Superior temporal gyrus (tissue), 1 donor: Measurements from ENCODE around the gene TCF12.
"Not testable (repeated sequence)": the region's sequence is repeated elsewhere in the genome, so short reads cannot be mapped to it uniquely, and the experiment has no call there.

Experiments
- DNase-seq: peaks from one replicate; pipeline ENCODE4 v3.0.0-alpha.2; 2016; ENCODE audit errors: extremely low spot score

The TCF12 gene

DNA sequence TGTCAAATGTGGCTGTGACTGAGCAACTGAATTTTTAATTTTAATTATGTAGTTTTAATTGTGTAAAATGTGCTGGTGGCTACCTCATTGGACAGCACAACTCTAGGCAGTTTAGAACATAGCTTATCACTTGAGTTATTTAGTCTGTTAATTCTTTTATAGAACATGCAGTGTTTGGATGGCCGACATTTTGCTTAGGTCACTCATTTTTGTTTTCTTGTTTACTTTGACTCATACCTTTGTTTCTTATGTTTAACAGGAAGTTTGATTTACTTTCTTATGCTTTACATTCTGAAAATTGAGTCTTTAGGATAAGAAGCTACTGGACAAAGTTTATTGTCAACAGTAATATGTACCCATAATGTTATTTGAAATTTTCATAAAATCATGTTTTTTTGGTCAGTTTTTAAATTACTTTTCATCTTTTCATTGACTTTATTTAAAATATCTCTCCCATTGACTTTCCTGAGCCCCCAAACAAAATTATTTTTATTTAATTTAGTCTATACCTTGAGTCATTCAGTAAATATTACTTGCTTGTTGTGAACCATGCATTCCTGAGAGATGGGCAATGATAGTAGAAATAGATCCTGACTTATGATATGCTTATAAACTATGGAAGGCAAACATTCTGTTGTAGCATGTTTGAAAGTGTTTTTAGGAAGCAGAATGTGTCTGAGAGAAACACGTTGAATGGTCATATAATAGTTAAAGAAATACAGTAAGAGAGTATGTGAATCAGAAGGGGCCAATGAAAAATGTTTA is 60.6 kb downstream of the TCF12 start:
- no peak for DNase-seq

DNA sequence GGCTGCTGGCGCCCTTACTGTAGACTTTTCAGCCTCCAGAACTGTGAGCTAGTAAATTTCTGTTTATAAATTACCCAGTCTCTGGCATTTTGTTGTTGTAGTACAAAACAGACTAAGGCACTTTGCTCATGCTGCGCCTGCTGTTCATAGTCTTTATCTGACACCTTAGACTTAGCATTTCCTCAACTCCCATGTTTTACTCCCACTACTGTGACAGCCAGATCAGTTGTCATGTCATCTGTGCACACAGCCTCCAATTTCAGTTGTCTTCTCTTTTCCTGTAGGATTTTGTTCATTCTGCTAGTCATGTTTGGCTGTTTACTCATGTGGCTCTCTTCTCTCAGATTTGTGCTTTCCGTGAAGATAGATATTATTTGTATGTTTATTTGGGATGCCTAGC is 62.0 kb downstream of the TCF12 start:
- no peak for DNase-seq

DNA sequence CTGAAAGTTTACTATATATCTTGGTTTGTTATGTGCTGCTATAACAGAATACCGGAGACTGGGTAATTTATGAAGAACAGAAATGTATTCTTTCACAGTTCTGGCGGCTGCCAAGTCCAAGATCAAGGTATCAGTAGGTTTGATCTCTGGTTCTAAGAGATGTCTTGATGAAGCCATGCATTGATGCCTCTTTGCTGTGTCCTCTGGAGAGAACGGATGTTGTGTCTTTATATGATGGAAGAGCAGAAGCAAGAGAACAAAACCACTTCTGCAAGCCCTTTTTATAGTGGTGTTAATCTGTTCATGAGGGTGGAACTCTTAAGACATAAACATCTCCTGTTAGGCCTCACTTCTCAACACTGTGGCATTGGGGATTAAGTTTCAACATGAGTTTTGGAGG is 62.7 kb downstream of the TCF12 start:
- no peak for DNase-seq

DNA sequence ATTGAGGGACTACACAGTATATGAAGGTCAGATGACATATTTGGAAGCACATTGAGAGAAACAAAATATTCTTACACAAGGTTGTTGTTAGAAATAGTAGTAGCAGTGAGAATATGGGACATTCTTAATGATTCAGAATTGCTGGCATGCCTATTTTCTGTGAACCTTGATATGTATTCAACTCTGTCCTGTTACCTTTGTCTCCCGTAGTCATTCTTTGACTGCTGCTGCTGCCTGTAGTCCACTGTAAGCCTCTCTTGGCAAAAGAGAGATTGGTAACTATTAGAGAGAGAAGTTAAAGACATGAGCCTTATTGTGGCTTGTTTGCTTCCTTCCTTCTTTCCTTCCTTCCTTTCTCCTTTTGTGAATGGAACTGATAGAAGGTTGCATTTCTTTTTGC is 64.5 kb downstream of the TCF12 start:
- no peak for DNase-seq

DNA sequence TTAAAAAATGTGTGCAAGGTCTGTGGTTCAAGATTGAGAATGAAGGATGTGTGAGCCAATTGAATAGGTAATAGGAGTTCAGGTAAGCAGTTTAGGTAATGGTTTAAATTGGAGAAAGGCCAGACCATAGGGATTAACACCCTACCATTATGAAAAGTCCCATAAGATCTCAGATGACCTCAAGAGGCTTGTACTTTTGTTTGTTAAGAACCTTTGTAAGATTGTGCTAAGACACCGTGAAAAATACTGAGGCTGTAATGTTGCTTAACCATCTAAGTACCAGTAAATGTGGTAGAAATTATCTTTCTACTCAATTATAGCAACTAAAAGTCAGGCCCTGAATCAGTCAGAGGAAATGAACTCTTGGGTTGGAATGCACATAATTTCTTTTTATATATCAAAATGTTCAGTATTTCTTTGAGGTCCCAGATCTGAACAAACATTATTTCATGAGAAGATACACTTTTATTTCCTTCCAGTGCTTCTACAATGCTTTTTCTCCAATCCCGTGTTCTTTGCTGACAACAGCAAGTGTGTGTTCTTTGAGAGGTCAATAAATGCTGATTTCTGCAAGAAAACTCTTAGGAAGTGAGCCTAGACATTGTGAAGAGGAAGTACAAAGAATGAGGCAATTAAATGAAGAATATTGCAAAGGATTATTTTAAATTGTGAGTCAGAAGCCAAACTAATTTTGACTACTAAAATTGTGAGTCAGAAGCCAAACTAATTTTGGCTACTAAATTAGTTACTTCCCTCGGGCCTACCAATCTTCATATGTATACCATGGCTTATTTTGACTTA is 66.4 kb downstream of the TCF12 start:
- DNase-seq, result no peak

DNA sequence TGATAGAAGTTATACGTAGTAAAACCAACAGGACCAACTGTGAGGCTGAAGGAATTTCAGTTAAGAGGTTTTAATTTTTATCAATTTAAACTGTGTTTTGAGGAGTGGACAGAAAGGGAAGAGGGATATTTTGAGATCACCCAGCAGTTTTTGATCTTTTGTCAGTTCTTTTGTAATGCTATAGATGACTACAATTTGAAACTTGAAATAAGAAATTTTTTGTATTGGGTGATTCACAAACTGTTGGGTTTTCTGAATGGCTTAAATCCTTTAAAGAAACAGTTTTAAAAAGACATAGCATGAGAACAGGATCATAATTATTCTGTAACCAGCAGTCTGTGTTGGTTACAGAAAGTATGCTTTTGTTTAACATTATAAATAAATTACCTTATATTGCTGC is 67.4 kb downstream of the TCF12 start:
- DNase-seq, result no peak

DNA sequence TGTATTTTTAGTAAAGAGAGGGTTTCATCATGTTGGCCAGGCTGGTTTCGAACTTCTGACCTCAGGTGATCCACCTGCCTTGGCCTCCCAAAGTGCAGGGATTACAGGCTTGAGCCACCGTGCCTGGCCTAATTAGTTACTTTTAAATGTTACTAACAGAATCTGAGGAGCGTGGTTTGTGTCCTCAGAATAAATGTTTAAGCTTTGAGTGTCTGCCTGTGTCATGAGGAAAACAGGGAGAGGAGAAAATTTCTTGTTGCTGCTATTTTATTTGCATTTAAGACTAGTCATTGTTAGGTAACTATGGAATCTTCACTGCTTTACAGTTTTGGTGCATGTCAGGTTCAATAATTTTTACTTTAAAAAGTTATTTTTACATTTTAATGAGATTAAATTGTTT is 68.8 kb downstream of the TCF12 start:
- DNase-seq, result no peak

DNA sequence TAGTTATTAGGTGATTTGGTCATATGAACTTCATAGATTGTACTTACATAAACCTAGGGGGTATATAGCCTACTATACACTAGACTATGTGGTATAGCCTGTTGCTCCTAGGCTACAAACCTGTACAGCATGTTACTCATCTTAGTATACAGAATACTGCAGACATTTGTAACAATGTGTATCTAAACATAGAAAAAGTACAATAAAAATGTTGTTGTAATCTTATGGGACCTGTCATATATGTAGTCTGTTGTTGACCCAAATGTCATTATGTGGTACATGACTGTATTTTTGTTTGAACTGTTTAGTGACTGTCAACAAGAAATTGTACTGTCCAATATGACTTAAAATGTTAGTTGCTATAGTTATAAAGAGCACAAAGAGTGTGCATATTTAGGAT is 69.8 kb downstream of the TCF12 start:
- DNase-seq, result no peak

DNA sequence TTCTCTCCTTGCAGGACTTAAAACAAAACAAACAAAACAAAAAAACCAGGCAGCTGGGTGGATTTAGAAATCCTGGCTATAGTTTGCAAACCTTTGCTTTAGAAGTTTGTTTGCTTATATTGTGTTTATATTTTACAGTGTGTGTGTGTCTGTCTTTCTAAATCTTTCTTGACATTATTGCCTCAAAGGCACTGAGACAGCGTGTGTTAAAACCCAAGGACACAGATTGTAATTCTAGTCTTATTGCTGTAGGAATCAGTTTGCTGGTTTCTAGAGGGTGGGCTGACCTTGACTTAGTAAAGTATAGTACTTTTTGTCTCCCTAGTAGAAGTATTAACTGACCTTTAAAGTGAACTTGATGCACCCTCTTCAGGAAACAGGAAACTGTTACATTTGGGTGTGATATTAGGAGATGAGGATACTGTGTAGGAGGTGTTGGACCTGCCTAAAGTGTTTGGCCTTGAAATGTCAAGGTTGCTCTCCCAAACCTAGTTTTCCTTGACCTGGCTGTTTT is 71.0 kb downstream of the TCF12 start:
- DNase-seq, result peak; percentile 46

DNA sequence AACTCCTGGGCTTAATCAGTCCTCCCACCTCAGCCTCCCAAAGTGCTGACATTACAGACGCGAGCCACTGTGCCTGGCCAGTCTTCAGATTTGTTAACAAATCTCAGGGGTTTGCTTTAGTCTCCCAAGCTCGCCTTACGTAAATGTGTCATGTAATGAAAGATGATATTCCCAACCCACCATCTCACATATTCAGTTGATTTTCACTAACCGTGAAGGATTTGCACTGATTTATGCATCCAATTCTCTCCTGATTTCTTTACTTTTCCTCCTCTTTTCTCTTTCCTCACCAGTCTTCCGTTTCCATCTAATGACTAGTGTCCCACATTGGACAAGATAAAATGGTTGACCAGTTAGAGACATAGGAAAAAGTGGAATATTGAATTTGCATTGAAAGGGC is 72.6 kb downstream of the TCF12 start:
- DNase-seq, result no peak

DNA sequence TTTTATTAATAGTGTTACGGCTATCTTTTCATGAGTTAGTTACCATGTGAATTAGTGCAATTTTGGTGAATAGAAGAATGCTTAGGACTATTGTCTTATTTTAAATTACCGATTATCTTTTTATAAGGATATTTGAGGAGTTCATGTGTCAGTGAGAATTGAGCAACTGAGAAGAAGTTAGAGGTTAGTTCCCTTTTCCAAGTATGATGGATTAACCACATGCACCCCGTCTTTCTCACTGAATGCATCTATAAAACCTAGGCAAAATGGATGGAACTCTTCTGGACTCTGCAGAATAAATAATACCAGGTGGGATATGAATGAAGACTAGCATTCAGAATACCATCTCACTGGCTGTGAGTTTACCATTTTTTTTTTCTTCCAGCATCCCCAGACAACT is 74.3 kb downstream of the TCF12 start:
- DNase-seq, result no peak

DNA sequence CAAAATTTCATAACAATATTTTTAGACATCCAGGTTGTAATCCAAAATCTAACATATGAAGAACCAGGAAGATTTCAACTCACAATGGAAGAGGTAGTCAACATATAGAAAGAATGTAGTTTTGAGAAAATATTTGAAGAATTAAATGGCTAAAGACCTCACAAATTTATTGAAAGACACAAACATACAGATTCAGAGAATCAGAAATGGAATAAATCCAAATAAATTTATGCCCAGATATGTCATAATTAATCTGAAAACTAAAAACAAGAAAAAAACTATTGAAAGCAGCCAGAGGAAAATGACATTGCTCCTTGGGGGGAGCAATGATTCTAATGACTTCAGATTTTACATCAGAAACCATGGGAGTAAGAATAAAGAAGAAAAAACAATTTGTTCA is 75.8 kb downstream of the TCF12 start:
- no peak for DNase-seq

DNA sequence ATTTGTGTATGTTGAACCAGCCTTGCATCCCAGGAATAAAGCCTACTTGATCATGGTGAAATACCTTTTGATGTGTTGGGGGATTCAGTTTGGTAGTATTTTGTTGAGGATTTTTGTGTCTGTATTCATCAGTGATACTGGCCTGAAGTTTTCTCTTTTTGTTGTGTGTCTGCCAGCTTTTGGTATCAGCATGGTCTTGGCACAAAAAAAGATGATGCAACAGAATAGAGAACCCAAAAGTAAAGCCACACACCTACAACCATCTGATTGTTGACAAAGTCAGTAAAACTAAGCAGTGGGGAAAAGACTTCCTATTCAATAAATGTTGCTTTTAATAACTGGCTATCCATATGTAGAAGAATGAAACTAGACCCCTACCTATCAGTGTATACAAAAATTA is 77.6 kb downstream of the TCF12 start:
- DNase-seq, result no peak

DNA sequence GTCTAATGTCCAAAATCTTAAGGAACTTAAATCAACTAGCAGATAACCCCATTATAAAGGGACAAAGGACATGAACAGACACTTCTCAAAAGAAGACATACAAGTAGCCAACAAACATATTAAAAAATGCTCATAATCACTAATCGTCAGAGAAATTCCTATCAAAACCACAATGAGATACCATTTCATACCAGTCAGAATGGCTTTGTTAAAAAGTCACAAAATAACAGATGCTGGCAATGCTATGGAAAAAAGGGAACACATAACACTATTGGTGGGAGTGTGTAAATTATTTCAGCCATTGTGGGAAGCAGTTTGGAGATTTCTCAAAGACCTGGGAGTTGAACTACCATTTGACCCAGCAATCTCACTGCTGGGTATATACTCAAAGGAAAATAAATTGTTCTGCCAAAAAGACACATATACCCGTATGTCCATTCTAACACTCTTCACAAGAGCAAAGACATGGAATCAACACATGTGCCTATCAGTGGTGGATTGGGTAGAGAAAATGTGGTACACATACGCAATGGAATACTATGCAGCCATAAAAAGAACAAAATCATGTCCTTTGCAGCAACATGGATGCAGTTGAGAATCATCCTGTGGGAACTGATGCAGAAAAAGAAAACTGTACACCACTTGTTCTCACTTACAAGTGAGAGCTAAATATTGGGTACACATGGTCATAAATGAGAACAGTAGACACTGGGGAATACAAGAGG is 78.5 kb downstream of the TCF12 start:
- DNase-seq, result no peak

DNA sequence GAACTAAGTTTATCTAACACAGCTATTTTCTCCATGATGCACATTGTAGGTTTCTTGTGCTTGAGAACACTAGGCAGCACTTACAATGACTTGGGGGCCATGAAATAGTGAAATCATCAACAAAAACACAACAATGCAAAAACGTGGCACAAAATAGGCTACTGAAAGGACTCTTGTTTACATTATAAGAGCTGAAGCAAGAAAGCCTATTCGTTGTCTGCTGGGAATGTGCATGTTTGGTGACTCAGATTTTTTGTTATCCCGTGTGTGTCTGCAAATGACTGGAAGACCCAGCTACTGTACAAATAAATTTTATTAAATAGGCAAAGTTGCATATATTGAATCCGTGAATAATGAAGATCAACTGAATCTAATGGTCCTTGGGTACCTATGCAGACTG is 85.0 kb downstream of the TCF12 start:
- DNase-seq, result no peak

DNA sequence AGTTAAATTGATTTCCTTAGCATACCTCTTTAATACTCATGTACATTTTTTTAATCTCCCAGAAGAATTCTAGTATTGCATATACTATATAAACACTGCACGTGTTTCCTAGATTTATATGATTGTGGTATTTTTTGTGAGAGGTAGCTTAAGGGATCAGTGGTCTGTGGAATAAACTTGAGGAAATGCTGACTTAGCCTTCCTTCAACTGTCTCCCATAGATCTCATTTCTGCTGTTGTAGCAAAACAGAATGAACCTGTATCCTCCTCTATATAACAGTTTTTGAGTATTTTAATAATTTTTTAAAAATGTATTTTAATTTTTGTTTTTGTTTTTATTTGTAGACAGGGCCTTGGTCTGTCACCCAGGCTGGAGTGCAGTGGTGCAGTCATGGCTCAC is 86.8 kb downstream of the TCF12 start:
- no peak for DNase-seq

DNA sequence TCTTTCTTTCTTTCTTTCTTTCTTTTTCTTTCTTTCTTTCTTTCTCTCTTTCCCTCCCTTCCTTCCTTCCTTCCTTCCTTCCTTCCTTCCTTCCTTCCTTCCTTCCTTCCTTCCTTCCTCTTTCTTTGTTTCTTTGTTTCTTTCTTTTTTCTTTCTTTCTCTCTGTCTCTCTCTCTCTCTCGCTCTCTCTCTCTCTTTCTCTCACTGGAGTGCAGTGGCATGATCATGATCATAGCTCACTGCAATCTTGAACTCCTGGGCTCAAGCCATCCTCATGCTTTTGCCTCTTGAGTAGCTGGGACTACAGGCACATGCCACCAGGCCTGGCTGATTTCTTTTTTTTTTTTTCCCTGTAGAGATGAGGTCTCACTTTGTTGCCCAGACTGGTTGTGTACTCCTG is 89.4 kb downstream of the TCF12 start:
- DNase-seq, result not testable (repeated sequence)

DNA sequence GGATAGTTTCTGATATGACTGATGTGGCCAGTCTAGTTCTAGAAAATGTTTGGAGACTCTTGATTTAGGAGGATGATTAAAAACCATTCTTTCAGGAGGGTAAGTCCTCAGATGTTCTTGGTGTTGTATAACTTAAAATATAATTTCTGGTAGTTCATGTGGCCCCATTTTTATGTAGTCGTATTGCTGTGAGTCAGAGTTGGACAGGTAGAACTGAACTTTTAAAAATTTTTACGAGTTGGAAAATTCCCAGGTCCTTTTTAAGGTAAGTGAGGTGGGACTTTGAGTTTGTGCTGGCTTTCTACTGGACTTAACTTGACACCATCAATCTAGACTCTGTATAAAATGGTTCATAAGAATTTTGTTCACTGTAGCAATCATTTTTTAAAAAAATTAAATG is 92.3 kb downstream of the TCF12 start:
- DNase-seq, result no peak

DNA sequence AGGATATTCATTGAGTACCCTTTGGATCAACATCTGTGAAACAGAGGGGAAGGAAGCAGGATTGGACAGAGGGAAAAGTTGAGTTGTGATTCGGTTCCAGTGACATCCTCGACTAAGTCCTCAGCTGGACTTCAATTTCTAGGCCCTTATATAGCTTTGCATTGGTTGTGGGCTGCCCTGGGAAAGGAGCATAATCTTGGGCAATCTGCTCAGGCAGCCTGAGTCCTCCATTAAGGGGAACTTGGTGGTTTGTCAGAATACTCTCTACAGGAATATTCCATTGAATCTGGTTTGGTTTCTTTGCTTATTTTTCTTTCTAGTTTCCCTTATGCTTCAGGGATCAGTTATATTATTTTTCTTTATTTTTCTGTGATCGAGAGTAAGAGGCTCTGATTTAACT is 94.1 kb downstream of the TCF12 start:
- DNase-seq, result no peak

DNA sequence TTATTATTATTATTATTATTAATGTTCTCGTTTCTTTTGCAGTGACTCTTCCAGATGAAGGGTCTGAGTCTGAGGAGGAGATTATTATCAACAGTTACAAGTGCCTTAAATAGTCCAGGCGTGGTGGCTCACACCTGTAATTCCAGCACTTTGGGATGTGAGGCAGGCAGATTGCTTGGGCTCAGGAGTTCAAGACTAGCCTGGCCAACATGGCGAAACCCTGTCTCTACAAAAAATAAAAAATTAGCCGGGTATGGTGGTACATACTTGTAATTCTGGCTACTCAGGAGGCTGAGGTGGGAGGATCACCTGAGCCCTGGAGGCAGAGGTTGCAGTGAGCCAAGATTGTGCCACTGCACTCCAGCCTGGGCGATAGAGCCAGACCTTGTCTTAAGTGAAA is 96.5 kb downstream of the TCF12 start:
- not testable (repeated sequence) for DNase-seq

DNA sequence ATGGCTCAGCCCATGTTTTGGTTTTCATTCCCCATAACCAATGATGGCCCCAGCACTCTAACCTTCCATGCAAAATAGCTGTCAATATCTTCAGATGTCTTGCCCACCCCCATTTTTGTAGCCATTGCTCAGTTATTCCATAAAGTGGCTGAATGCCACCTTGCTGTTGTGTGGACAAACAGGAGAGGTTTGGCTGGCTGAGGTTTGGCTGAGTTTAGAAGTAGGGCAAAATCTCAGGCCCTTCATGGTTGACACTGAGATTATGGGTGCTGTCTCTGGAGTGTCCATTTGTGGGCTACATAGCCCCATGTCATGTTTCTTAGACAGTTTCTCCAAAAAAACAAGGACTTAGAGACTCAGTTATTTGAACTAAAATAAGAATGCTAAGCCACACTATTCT is 96.9 kb downstream of the TCF12 start:
- no peak for DNase-seq

DNA sequence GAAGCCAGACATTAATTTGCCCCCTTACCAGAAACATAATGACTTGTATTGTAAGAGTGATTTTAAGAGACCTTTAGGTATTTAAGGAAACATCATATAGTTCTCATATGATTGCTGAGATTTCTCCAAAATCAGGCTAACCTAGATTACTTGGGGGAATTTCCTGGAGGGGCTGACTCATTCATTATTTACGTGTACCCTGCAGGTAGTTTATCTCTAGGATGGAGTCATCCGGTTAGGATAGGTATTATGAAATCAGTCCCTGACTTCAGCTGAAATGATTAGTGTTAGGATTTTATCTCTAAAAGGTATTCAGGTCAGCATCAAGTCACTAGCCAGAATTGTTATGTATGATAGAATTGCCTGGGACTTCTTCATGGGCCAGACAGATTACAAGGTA is 97.5 kb downstream of the TCF12 start:
- no peak for DNase-seq

DNA sequence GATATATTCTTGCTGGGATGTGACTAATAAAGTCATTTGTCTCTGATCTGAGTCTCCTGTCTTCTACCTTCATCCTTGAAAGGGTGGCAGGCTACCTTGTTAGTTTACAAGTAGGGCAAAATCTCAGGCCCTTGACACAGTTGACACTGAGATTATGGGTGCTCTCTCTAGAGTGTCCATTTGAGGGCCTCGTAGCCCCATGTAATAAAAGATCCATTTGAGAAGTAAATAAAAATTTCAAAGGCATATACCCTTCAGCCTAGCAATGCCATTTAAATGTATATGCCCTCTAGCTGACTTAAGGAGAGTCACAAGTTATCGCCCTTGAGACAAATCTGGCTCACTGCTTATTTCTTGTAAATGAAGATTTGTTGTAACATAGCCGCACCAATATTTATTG is 98.6 kb downstream of the TCF12 start:
- peak; percentile 73 for DNase-seq
